Chondrocyte (in vitro differentiated cells): ENCODE measurements around the gene HJV. TPM values are rescaled to one million over a fixed set of nuclear protein-coding genes. Genes with fewer than 3 reads are reported as not detected.

ENCODE experiments used
- DNase-seq: peaks from one replicate; pipeline ENCODE4 v3.0.0; 2021; ENCODE audit warnings: mixed read lengths, low spot score
- H3K27ac Mint-ChIP-seq: one replicate; pipeline ENCODE4 v1.8.0; 2021; ENCODE audit warnings: mild to moderate bottlenecking, moderate library complexity, mixed read lengths; ENCODE audit not compliant: unreplicated experiment
- H3K27me3 Mint-ChIP-seq: 2 replicates; pipeline ENCODE4 v1.8.0; 2021; ENCODE audit warnings: low read depth, mixed read lengths
- H3K36me3 Mint-ChIP-seq: 2 replicates; pipeline ENCODE4 v1.8.0; 2021; ENCODE audit warnings: low read depth, mixed read lengths
- H3K4me1 Mint-ChIP-seq: 2 replicates; pipeline ENCODE4 v1.8.0; 2021; ENCODE audit warnings: low read depth, mild to moderate bottlenecking, mixed read lengths
- H3K4me3 Mint-ChIP-seq: one replicate; pipeline ENCODE4 v1.8.0; 2021; ENCODE audit warnings: mild to moderate bottlenecking, moderate library complexity, mixed read lengths; ENCODE audit not compliant: unreplicated experiment
- H3K9me3 Mint-ChIP-seq: 2 replicates; pipeline ENCODE4 v1.8.0; 2021; ENCODE audit warnings: low read depth, mixed read lengths
- CTCF ChIP-seq: fragments of 200-600 bp; sonication (generic); IDR thresholded peaks from 2 replicates; pipeline ENCODE4 v1.5.0; 2021; ENCODE audit warnings: antibody characterized with exemption, mild to moderate bottlenecking, moderate library complexity
- total RNA-seq: library from RNA; stranded (reverse); gene quantifications from 3 replicates; pipeline ENCODE4 v1.2.1, GENCODE V29; 2021

Gene HJV
- total RNA-seq, 1 donor from 2014 or later = not detected

- Mint-ChIP-seq H3K4me3 (no peak overlapping the region), H3K9me3 (no peaks in the 10 kb centered on the region), H3K27me3 (peaks cover 11% of the 10 kb centered on the region), H3K4me1 (peaks cover 5% of the 10 kb centered on the region), H3K27ac (no peak overlapping the region), H3K36me3 (no peaks in the 10 kb centered on the region)
- DNase-seq = no peak
- peak; percentile 96 for TF ChIP-seq CTCF
Observed at GRCh38 chr1:146012703-146013558, 8.6 kb downstream of the HJV start.

GRCh38 chr1:146010126-146010738 is 11.3 kb downstream of the HJV start:
- Mint-ChIP-seq H3K9me3 (no peaks in the 10 kb centered on the region), H3K4me3 (no peak overlapping the region), H3K4me1 (peaks cover 11% of the 10 kb centered on the region), H3K36me3 (no peaks in the 10 kb centered on the region), H3K27me3 (no peaks in the 10 kb centered on the region), H3K27ac (no peak overlapping the region)
- no peak for TF ChIP-seq CTCF
- DNase-seq = no peak

- Mint-ChIP-seq H3K4me1 (peaks cover 6% of the 10 kb centered on the region), H3K9me3 (no peaks in the 10 kb centered on the region), H3K36me3 (no peaks in the 10 kb centered on the region), H3K4me3 (no peak overlapping the region), H3K27me3 (no peaks in the 10 kb centered on the region), H3K27ac (no peak overlapping the region)
- peak; percentile 57 for TF ChIP-seq CTCF
- no peak for DNase-seq
Observed at GRCh38 chr1:146007489-146008133, 13.9 kb downstream of the HJV start.

GRCh38 chr1:146001709-146002108 is 19.8 kb downstream of the HJV start:
- no peaks in the 10 kb centered on the region for H3K36me3 Mint-ChIP-seq
- no peak overlapping the region for H3K27ac Mint-ChIP-seq
- no peak overlapping the region for H3K4me3 Mint-ChIP-seq
- H3K4me1 Mint-ChIP-seq = peaks cover 16% of the 10 kb centered on the region
- DNase-seq = no peak
- no peaks in the 10 kb centered on the region for H3K9me3 Mint-ChIP-seq
- H3K27me3 Mint-ChIP-seq = no peaks in the 10 kb centered on the region
- no peak for TF ChIP-seq CTCF

- no peak for TF ChIP-seq CTCF
- no peaks in the 10 kb centered on the region for H3K27me3 Mint-ChIP-seq
- peaks cover 2% of the 10 kb centered on the region for H3K36me3 Mint-ChIP-seq
- no peak for DNase-seq
- peak overlapping the region; percentile 22 for H3K27ac Mint-ChIP-seq
- H3K4me3 Mint-ChIP-seq = no peak overlapping the region
- peaks cover 38% of the 10 kb centered on the region for H3K4me1 Mint-ChIP-seq
- H3K9me3 Mint-ChIP-seq = no peaks in the 10 kb centered on the region
Observed at GRCh38 chr1:145999321-146000024, 22.1 kb downstream of the HJV start.
